CD1c-positive myeloid dendritic cell (primary cell): ENCODE results near the gene GRAMD2A.
"Not testable (repeated sequence)": the region's sequence is repeated elsewhere in the genome, so short reads cannot be mapped to it uniquely, and the experiment has no call there.

Source experiments
- DNase-seq: peaks from one replicate; pipeline ENCODE4 v3.0.0-alpha.2; 2016; ENCODE audit errors: extremely low spot score

Gene GRAMD2A

DNA sequence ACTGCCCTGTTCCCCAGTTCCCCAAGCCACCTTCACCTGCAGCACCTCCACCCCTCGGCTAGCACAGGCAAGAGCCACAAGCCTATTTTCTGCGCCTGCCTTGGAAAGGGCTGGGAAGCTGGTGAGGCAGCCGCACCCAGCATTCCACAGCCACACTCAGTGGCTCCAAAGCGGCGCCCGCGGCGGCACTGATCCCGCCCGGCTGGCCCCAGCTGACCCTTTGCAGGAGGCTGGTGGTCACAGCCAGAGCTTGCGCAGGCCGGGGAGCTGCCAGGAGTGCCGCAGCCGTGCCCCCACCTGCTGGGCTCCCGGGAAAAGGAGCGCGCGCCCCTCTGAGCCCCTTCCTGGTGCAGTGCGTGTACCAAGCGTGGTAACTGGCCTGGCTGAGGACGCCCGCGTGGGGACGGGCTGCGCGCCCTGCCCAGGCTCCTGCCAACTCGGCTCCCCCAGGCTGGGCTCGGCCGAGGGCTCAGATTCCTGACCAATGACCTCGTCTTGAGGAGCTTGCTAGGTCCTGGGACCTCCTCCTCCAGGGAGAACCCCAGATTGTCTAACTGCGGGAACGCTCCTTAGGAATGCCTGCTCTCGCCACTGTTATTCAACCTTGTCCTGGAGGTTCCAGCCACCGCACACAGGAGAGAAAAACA, 13.3 kb downstream of the GRAMD2A start:
- no peak for DNase-seq

DNA sequence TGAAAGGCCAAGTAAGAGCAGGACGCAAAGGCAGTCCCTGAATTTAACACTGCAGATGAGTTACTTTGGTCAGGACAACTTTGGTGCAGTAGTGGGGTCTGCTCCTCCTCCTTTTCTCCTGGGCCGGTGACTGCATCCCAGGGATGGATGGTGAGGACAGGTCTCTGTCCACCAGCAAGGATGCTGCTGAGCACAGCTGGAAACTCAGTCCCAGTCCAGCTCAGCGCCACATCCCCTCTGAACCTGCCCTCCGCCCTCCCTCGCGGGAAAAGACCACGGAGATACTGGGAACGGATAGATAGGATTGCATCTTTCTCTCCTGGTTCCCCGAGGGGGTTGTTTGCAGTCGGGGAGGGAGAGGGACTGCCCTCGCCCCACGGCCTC, 13.8 kb downstream of the GRAMD2A start:
- no peak for DNase-seq

DNA sequence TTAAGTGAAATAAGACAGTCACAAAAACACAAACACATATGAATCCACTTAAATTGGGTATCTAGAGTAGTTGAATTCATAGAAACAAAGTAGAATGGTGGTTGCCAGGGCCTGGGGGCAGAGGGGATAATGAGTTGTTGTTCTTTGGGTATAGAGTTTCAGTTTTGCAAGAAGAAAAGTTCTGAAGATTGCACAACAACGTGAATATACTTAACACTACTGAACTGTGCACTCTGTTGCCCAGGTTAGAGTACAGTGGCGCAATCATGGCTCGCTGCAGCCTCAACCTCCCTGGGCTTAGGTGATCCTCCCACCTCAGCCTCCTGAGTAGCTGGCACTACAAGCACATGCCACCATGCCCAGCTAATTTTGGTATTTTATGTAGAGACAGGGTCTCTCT, 14.9 kb downstream of the GRAMD2A start:
- no peak for DNase-seq

DNA sequence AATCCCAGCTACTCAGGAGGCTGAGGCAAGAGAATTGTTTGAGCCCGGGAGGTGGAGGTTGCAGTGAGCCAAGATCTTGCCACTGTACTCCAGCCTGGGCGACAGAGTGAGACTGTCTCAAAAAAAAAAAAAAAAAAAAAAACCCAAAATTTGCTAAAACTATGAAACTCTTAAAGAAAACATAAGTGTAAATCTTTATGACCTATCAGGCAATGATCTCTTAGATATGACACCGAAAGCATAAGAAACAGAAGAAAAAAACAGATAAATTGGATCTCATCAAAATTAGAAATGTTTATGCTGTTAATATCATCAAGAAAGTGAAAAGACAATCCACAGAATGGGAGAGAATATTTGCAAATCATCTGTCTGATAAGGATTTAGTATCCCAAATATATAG, 15.3 kb downstream of the GRAMD2A start:
- no peak for DNase-seq

DNA sequence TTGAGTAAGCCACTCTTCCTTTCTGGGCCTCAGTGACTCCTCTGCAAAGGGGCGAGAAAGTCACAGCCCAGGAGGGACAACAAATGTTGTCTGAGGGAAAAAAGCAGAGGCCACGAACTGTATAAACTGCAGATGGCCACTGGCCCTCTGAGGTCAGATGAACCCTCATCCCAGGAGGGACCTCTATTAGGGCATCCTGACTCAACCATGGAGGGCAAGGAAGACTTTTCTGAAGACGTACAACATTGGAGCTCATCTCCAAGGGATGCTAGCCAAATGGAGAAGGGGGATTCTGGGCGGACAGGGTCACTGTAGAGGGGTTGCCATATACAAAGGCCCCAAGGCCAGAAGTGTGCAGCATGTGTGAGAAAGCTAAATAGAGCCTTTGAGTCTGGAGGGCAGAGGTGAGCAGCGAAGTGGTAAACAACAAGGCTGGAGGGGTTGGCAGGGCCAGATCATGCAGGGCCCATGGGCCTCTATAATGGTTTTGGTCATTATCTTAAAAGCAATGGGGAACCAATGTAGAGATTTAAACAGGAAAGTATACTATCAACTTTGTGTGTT, 16.7 kb downstream of the GRAMD2A start:
- no peak for DNase-seq

DNA sequence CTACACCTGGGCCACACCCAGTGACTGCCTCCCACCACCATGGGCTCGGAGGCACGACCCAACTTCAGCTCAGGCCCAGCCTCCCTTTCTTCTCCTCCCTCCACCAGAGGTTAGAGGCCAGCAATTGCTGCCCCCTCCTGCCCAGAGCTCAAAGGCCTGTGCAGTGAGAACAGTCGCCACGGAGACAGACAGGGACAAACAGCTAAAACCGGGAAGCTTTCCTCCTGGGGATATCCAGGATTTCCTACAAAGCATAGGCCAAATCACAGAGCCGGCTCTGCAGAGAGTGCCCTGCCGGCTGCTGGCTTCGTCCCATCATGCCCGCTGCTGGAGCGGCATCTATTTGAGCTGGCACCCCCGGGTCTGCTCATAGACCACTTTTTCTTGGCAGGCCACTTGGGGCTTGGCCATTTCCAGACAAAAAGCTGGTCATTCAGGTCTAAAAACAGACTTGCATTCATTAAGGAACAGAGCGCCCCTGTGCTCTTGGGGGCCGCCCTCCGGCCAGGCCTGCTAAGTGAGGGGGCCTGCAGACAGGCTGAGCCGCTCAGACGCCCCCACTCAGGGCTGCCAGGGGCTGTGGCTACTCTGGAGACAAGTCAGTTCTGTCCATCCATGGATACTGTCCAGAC, 17.5 kb downstream of the GRAMD2A start:
- DNase-seq = no peak

DNA sequence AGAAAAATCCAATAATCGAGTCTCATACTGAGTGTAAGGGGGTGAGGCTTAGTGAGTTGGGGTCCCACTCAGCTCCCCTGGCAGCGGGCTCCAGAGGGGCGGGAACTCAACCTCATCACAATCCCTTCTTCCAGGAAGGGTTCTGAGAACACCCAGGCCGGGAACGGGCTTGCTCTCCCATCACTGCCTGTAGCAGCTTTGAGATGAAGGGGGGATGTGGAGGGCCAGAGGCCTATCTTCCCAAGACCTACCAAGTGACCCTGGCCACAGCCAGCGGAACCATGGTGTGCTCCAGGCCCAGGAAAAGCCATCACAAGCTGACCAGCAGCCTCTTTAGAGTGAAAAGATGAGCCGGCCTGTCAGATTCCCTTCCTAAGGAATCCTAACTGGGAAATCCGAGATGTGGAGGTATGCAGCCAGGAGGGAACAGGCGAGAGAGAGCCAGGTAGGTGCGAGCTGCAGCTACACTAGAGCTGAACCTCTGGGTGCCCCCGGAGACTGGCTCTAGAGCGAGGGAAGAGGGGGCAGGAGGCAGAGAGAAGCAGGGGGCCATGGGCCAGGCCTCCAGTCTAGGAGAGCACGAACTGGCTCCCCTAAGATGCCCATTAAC, 18.5 kb downstream of the GRAMD2A start:
- DNase-seq = no peak

DNA sequence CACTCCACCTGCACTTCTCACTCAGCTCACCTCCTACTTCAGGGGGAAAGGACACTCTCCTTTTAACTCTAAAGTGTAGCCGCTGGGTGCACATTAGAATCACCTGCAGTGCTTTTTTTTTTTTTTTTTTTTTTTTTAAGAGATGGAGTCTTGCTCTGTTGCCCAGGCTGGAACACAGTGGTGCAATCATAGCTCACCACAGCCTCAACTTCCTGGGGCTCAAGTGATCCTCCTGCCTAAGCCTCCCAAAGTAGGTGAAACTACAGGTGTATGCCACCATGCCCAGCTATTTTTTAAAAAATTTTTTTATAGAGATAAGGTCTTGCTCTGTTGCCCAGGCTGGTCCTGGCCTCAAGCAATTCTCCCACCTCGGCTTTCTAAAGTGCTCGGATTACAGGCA, 20.8 kb downstream of the GRAMD2A start:
- no peak for DNase-seq

DNA sequence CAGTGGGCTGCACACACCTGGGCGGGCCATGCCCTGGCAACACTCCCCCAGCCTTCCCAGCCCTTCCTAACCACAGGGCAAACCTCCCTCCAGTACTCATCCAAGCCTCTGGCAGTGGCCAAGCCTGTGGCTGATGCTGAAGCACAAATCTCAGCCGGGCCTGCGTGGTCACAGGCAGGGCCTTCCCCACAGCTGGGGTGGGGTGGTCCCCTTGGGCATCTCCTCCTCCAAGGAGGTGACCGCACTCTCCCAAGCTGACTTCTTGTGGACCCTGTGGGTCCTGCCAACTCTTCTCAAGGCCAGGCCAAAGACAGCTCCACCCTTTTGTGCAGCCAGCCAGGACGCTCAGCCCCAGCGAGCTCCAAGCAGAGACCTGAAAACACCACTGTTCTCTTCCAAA, 21.4 kb downstream of the GRAMD2A start:
- DNase-seq = no peak

DNA sequence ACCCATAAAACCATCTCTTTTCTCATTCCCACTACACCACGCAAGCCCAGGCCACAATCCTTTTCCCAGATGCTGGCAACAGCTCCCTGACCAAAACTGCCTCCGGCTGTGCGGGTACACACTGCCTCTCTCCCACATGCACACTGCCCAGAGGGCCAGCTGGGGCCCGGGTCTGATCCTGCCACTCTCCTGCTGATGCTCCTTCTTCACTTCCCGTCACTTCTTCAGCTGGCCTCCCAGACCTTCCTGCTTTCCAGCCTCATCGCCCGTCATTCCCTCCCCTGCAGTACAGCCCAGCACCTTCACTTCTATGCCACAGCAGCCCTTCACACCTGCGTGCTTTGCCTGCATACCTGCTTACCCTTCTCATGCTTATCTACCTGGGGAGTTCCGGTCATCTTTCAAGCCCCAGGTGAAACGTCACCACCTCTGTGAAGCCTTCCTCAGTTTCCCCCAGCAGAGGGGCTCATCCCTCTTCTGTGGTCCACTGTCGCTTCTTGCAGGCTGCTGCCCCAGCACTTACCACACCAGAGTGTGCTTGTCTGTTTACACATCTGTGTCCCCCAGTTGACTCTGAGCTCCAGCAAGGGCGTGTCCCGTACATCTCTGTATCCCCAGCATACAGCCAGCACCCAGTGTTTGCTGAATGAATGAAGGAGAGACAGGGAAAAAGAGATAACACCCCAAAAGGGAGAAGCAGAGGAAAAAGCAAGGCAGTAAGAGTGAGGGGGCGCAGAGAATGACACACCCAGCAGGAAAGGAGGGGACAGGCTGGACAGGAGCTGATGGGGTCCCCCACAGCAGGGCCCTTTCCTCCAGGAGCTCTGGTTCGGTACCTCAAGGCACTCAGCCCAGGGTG, 22.2 kb downstream of the GRAMD2A start:
- DNase-seq = no peak

DNA sequence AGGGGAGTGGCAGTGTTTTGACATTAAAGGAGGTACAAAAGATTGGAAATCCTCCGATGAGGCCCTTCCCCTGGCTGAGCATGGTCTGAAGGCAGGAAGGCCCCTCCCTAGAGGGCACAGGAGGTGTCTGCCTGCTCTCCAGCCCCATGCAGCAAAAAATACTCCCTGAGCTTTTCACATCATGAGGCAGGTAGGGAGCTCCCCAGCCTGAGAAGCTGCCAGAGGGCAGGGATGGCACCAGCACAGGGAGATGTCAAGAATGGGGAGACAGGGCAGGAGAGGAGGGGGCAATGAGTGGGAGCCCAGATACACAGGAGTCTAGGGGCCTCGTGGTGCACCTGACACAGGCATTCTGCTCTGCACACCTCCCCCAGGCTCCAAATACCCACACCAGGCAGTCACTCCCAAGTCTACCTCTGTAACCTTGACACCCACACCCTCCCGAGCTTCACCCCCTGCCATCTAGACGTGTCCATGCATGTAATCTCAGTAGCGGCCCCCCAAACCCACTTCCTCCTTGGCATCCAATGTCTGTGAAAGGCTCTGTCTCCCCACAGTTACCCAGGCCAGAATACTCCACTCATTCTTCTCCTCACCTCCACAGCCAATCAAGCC, 22.9 kb downstream of the GRAMD2A start:
- no peak for DNase-seq

DNA sequence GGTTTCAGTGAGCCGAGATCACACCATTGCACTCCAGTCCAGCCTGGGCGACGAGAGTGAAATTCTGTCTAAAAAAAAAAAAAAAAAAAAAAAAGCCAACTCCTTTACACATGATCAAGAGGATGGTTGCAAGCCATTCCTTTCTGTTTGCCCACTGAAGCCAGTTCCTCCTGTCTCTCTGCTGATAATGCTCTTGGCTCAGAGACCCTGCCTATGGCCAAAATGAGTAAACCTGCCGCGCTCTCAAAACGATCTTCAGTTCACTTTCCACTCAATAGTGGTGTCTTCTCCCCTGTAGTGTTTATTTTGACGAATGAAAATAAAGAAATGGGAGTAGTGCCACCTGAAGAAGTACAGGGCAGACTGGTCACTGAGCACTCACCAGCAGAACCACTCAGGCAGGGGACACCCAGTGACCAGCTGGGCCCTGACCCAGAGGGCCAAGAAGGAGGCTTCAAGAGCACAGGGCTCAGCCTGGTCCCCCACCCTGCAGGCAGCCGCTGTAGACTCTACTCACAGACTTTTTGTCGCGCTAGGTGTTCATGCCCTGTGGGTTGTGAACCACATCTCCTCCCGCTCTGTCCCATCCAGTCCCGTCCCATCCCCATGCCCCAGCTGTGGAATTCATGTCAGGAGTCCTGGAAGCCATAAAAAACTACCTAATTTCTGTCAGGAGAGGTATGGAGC, 23.6 kb downstream of the GRAMD2A start:
- no peak for DNase-seq

DNA sequence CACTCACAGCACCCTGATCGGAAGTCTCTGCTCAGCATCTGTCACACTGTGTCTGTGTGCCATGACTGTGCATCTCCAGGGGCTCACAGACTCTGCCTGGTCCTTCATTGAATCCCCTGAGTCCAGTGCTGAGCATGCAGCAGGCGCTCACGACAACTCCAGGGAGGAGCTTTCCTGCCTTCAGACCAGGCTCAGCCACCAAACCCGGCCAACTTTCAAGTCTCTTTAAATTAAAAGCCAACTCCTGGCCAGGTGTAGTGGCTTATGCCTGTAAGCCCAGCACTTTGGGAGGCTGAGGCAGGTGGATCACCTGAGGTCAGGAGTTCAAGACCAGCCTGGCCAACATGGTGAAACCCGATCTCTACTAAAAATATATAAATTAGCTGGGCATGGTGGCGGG, 24.2 kb downstream of the GRAMD2A start:
- no peak for DNase-seq

DNA sequence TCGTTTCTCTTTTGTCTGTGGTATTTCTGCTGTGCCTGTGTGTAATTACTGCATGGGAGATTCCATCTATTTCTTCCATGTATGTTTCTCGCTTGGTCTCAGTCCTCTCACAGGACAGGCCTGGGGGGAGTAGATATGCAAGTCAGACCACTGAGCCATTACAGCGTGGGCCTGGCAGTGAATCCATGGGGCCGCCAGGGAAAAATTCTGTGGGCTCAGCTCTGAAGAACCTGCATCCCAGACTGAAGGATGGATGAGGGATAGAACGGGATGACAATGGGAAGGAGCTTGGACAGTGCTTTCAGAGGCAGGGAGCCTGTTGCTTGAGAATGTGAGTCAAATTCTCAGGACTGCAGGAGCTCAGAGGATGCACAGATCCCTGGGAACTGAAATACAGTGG, 24.8 kb downstream of the GRAMD2A start:
- no peak for DNase-seq

DNA sequence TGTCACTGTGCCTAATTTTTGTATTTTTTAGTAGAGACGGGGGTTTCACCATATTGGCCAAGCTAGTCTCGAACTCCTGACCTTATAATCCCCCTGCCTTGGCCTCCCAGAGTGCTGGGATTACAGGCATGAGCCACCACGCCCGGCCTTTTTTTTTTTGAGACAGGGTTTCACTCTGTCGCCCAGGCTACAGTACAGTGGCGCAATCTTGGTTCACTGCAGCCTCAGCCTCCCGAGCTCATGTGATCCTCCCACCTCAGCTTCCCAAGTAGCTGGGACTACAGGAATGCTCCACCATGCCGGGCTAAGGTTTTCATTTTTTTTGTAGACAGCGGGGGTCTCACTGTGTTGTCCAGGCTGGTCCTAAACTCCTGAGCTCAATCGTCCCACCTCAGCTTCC, 25.6 kb downstream of the GRAMD2A start:
- not testable (repeated sequence) for DNase-seq

DNA sequence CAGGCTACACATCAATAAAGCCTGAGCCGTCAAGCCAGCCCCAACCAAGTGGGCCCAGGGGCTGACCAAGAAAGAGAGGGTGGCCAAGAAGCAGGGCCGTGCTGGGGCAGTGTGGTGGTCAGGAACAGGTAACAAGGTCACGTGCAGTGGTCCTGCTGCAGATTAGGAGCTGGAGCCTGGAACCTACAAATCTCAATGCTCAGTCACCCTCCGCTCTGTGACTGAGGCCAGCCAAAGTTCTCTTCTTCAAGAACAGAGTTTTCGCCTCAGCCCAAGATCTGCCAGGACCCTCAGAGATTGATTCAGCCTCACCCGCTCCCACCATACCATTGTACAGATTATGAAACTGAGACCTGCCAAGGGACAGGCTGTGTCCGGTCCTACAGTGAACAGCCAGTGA, 26.9 kb downstream of the GRAMD2A start:
- DNase-seq = no peak

DNA sequence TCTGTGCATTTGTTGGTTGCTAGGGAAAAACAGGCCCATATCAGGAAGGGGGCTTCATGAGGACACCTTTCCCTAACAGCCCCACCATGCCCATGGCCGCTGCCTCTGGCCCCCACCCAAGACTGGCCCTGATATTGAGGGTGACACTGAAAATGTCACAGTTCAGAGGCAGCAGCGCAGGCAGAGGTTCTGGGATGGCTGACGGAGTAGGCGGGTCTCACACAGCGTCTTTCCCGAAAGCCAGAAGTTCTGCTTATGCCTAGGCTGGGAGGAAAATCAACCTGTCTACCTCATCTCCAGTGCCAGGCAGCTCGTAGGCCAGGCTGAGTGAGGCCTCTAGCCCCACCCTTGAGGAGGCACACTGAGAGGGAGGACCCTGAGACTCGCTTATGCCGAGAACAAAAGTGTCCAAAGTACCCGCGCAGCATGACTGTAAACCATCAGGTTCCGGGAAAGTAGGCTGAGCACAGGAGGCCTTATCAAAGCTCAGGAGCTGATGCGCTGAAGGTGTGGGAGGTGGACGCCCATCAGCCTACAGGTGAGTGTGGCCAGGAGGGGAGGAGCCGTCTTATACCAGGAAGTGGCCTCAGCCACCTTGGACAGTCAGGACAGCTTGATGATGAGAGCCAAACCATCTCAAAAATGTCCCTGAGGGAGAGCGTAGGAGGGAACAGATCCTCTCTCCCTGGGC, 27.5 kb downstream of the GRAMD2A start:
- DNase-seq = no peak

DNA sequence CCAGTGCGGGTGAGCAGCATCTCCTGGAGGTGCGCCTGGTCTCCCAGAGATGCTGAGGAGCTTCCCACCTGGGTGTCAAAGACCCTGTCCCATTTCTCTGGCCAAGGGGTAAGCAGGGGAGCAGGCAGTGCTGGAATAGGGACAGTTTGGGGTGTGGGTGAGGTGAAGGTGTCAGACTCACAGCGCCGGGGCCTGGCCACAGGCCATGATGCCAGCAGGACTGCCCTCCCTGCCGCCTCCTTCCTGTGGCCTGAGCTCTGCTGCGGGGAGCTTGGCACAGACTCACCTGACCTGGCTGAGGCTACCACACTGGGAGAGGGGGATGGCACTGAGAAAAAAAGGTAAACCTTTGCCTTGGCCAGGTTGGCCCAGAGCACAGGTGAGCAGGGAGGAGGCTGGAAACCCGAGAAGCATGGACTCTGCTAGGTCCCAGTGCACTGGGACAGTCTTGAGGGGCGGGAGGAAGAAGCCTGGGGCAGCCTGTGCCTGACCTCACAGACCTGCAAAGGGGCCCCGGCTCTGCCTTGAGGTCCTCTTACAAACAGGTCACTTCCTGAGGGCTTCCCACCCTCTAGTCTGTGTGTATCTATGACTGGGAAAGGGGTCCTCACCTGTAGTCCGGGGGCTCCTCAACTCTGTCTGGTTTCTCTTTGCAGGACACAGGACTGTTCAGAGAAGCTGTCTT, 28.2 kb downstream of the GRAMD2A start:
- DNase-seq = no peak

DNA sequence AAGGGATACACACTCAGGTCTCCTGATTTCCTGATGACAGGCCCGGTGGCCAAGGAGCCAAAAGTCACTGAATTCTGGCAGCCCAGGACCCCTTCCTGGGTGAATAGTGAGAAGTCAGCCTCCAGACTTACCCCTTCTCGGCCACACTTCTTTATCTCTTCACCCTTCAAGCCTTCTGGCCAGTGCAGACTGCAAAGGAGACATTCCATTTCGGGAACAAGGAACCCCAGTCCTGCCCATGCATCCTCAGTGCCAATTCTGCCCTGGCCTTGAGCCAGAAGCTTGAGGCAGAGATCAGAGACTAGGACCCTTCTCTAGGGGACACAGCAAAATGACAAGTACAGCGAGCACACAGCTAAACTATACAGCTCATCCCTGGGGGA, 28.8 kb downstream of the GRAMD2A start:
- no peak for DNase-seq
